GDM1 (cell line): Measurements from ENCODE around the gene CENPP.

ENCODE experiments used
- DNase-seq: peaks from one replicate; lab custom pipeline; 2025; lab: John Stamatoyannopoulos, UW

The CENPP gene

DNA sequence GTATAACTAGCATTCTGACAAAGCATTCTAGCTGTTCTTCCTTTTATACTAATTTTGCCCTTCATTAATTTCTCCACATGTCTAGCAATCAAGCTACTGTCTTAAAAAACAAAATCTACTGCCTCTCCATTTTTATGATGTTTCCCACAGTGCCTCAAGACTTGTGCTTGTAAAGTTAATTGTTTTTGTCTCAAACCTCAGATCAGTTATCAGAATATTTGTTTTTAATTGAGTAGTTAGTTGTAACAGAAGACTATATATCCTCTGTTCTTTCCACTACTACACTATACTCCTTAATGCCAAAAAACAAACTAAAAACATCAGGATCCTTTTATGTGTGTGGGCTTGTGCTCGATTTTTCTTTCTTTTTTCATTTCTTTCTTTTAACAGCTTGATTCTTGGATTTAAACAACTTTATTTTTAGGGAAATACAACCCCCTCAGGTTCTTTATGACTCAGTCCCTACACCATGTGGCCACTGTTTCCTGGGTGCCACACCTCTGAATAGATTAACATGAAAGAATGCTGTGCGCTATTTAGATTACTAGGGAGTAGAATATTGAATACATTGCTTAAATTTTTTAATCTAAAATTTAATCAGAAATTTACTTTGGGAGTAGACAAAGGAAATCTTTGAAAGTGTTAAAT, 155.4 kb downstream of the CENPP start:
- DNase-seq: no peak

DNA sequence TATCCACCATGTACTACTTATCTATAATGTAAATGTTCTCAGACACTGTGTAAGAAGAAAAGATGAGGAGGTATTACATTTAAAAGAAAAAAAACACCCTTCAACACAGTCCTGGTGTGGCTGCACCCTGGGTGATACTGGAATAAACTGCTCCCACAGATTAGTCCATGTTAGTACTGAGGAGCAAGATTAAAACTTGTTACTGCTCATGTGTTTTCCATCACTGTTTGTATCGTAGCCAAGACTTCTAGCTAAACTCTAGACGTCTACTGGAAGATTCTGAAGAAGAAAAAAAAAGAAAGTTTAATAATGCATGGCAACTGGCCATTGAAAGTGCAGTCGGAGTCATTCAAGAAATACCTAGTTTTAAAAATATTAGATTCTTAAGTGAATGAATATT, 156.6 kb downstream of the CENPP start, which contains the start of gene ASPN:
Gene ASPN, minus strand, starts transcription at position 178 of the 400 bp plus-strand sequence.
- DNase-seq: no peak

DNA sequence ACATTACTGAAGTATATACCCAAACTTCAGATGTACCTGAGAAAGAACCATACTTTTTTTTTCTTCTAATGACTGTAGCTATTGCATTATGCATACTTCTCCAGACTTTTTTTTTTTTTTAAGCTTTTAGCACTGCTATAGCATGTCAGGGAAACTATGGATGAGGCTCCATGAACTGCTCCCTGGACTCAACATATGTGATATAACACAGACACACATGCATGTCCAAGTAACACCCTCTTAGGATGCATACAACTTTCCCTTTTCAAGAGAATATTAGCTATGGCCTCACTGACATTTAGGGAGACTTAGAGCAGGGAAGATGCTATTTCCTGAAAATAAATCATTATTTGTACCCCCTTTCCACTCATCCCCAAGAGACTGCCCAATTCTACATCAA, 157.1 kb downstream of the CENPP start:
- no peak for DNase-seq

DNA sequence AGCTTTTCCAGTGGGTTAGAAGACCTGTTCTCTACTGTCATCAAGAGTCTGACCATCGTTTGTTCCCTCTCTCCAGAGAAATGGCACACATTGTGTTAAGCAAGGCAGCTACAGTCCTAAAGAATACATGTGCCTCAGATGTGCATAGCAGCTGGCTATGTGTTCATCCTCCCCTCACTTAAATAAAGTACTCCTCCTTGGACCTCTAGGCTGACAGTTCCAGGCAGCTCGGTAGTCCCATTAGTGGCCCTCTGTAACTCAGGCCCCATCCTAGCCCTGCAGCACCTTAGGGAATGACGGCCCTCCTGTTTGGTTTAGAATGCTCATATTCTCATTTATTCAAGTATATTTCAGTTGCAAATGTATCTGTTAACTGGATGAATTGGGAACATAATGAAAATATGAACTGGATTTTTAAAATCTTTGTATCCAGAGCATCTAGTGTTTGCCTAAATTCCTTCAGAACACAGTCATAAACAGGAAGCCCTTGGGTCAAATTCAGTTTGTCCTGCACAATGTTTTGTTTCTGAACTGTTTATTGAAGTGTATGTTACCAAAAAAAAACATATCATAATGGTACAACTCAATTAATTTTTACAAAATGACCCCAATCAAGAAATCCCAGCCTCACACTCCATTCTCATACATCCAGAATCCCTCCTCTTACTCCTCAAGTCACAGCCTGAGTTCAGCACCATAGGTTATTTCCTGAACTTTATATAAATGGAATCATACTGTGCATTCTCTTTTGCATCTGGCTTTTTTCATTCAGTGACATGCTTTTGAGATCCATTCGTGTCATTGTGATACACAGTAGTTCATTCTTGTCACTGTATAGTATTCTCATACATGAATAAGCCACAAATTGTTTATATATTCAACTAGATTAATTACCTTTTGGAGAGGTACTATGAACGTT, 158.1 kb downstream of the CENPP start:
- no peak for DNase-seq

DNA sequence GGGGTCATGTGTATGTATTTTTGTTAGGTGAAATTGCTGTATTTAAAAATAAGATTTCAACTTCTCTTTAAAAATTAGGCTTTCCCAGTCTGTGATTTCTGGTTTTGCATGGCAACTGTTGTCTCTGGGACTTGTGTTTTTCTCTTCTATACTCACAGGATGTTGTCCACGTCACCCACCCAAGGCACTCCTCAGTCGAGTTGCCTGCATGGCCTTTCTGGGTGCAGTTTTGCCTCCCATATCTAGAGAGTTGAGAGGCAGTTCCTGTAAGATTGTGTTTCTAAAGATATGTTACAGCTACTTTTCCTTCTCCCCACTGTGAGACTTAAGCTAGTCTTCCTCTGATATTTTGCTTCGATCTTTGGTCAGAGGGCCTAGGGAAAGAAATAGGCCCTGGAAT, 158.8 kb downstream of the CENPP start:
- no peak for DNase-seq

DNA sequence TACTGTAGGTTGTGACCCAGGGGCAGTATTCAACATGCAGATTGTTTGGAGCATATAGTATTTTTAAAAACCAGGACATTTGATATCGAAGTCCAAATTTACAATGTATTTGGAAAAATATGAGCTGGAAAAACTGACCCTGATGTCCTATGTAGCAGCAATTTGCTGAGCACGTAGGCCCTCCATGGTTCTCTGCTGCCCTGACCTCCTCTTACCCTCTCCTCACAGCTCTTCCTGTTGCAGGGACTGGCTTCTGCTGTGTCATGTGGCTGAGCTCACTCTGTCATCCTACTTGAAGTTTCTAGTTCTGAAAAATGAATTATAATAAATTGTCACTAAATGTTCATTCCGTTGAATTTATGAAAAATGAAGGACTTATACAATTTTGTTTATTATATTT, 160.6 kb downstream of the CENPP start:
- peak; percentile 19 for DNase-seq

DNA sequence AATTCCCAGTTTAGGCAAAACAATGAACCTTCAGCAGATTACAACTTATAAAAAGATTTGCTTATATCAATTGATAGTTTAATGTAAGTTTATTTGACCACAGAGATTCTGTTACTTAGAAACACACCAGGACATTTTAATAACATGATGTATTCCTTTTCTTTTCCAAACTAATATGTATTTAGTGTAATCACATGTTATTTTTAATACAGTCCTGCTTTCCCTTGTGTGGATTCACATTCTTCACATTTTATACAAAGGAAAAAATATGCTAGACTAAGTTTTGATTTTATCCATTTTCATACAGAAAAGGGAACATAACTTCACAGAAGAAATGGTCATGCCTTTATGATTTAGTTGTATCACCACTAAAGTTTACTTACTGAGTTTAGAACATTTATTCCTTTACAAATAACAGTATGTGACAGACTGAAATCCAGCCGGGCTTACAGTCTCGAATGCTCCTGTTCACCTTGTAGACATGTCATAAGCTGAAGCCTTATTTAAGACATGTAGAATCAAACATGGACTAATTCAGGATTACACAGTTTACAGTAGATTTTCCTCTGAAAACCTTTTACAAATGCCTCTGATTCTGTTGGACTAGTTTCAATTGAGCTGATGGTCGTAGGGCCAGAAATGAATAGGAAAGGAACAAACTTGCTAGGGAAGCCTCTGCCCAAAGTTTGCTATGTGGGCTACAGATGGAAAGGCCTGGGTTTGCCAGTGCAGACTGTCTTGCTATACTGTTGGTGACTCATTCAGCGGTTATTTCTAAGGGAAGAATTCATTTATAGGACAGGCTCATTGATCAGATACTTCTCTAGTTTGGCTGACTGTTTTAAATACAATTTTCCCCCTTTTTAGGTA, 163.2 kb downstream of the CENPP start:
- DNase-seq: no peak

DNA sequence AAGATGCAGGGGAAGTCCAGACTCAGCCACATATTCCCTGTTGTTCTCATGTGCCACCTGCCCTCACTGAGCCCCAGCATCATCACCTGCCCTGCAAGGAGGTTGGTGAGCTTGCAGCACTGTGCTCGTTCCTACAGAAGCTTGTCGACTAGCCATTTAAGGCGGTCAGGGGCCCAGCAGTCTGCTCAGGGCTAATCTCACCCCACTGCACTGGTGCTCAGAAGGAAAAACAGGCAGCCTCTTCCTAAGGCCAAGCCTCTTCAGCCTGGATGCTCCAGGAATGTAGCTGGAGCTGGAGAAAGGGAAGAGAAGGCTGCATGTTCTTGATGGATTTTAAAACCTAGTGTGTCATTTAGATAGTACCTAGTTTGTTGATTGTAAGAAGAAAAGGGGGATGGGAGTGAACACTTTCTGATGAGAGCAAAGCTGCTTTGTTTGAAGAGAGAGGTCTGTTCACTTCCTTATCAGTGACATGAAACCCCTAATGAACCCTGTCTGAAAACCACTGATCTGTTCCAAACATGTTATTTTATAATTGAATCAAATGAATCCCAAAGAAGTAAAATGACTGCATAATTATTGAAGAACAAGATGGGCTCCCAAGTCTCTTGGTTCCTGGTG, 167.1 kb downstream of the CENPP start:
- DNase-seq: no peak

DNA sequence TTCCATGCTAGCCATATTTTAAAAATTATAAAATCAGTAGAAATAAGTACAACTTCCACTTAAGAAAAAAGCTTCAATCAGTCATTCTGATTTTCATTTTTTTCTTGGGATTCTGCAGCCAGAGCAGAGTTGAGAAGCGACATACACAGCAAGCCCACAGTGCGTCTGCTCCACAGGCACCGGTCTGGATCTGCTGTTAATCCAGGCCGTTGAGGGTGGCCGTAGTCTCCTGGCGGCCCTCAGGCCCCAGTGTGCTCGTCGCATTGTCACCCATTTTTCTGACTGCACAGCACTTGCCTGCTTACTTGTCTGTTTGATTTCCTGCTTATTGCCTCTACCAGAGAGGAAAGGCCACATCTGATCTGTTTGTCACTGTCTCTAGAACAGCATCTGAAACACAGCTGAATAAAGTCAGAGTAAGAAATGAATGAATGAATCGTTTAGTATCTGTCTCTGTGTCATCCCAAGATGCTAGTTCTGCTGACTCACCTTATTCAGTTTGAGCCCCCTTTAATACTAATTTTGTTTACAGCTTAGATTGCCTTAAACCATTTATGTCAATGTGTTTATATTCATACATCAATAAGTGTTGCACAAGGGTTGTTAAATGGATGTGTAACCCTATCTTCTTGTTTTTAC, 168.1 kb downstream of the CENPP start:
- DNase-seq: no peak

DNA sequence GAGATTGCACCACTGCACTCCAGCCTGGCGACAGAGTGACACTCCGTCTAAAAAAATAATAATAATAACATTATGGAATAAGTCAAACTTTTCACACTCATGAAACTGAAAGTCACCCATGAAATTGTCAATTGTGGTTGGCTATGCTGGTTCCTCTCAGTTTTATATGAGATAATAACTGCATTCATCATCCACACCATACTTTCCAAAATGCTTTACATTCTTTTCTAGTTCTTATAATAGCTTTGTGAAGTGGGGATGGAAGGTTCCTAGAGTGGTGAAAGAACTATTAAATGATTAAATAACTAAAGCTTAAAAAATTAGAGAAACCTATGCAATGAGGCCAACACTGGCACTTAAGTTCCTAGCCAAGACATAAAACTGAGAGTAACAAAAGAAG, 169.1 kb downstream of the CENPP start:
- DNase-seq: no peak

DNA sequence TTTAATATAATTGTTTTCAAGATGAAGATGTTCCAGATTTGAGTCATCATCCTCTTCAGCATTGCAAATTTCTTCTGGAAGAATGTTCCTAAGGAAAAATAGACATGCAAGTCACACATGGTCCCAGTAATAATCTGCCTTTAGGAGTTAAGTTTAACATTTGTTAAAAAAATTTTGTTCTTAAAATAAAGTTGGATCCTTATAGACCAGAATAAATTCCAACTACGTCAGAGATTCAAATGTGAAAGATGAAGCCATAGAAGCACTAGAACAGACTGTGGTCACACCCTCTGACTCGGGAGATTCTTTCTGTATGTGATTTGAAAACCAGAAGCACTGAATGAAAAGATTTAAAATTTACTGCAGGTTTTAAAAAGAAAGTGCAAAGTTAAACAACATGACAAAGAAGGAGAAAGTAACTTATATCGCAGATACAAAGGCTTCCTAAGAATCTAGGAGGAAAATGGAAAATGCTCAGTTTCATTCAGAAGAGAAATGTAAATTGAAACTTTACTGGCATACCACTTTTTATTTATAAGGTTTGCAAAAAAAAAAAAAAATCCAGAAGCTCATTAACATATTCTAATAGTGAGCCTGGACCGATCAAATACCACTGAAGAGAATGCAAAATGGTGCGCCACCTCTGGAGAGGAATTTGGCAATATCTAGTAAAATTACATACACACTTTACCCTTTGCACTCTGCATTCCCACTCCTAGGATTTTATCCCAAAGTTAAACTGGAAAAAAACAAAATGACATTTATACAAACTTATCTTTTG, 170.8 kb downstream of the CENPP start:
- DNase-seq: no peak

DNA sequence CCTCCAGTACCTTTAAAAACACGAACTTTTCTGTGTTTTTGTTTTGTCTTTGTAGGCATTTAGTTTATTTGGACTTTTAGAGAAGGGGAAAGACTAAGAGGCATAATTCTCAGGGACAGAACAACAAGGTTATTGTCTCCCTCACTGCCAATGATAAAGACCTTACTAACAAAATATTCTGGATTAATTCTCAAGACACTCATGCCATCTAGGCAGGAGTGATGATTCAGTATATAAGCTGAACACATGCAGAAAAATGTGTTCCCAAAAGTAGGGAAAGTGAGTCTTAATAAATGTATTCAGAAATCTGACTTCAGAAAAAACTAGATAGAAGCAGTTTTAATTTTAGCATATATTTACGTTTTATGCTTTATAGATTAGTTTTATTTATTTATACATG, 173.9 kb downstream of the CENPP start:
- DNase-seq: no peak

DNA sequence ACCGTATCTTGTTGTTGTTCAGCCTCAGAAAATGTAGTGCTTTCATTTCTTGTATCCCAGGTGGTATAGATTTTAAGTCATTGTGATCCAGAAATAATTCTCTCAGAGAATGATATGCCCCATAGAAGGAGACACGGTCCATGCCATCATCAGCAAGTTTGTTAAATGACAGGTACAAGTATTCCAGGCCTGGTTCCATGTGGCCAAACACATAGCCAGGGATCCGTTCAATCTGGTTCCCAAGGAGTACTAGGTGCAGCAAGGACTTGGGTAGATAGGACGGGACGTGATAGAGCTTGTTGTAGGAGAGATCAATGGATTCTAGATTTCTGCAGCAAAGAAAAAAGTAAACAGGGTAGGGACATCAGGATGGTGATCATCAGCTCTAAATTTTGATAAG, 175.0 kb downstream of the CENPP start:
- DNase-seq: no peak

DNA sequence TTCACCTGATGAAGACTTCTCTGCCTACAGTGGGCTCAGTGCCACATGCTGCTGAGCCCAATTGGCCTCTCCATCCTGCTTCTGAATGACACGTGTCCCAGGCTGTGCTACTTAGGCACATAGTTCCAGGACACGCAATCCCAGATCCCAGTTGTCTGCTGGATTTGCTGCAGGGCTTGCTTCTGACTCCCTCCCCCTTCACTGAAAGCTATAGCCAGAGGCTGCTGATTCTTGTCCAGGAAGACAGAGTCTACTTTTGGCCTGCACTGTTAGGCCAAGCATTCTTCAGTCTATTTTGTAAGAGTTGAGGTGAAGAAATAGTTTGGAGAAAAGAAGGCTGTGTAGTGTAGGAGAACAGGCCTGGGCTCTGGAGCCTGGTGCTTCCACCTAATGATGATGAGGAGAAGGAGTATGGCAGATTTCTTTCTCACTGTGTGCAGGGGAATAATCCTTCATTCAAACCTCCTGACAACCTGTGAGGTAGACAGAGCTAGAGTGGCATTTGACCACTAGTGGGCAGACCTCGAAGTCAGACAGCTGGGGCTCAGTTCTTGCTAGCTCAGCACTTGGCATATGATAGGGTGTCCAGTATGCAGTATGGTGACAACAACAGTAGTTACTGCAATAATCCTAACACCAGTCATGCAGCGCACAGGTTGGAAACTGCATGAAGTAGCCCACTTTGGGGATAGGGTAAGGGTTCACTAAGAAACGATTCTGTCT, 176.1 kb downstream of the CENPP start:
- no peak for DNase-seq

DNA sequence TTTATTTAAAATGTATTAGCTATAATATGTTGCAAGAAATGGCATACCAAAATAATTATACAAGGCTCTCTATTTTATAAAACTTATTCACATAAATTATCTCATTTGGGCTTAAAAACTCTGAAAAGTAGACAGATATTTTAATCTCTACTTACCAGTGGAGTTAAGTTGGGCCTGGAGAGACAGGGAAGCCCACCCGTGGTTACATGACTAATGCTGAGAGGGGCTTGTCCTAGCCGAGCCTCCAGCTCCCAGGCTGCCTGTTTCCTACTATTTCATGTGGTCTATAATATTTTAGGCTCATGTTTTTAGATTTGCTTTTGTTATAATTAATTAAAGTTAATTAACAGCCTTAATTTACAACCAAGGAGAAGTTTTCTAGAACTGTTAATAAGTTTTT, 177.4 kb downstream of the CENPP start:
- no peak for DNase-seq

DNA sequence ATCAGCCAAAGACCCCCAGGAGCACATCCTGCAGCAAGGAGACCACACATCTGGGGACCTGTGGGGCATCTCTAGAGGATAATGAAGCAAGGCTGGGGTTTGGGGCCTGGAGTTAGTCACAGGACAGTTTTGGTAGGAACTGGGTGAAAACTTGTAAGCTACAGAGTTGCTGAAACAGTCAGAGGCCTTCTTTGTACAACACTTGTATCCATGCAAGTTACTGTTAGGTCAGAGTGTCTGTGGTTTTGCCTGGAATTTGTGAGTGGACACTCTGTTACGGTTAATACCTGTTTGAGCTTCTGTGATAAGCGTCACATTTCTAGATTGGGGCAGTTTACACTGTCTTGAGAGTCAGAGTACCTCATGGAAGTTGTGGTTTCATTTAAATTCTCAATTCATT, 179.1 kb downstream of the CENPP start:
- no peak for DNase-seq

DNA sequence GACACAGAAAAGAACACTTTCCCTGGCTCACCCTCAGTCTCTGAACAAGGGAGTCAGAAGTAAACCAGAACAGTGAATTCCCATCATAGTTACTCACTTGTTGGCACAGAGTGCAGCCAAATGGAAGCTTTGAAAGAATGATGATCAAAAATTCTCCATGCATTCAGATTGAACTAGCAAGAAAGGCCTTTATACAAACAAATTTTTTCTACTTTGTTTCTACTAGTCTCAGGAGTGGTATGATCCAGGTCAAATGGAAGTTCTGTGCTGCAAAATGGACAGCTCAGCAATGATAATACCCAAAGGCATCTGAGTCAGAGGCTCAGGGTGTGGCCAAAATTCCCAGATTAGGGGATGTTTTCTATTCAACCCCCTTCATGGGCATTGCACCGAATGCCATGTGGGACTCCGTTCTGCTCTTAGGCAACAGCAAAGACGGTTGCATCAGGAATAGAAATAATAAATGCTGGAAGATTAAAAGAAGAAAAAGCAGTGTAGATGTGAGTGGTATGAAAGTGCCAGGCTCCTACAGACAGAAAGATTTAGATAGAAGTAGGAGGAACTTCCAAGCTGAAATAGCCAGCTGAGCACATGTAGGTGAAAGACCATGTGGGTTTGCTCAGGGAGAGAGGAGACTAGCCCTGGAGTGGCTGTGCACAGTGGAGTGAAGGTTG, 180.6 kb downstream of the CENPP start:
- DNase-seq: no peak

DNA sequence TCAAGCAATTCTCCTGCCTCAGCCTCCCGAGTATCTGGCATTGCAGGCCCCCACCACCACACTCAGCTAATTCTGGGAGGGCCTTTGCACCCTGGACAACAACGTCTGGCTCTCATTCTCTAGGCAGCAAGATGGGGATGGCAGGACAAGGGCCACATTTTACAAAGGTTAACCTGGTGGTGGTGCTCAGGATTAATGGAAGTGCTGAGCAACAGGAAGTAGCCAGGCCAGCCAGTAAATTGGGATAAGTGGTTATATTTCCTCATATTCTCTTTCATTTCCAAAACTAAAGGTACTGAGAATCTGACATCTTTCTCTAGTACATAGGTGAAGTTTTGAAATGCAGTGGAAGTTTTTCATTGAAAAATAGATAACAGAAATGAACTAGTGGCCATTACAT, 181.3 kb downstream of the CENPP start:
- no peak for DNase-seq

DNA sequence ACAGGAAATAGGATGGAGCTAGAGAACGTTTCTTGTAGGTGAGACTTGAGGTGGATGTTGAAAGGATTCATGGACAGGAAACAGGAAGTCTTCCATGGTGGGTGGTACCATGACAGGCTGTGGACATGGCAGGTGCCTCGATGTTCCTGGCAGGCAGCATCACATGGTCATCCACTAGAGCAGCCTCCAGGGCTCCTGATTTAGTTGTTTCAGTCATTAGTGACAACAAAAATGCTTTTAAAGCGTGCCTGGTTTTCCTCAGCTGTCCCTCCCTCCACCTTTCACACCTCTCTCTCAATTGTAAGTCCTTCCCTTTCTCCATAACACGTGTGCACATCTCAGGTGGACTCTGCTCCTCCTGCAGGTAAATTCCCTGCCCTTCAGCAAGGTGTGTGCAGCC, 181.7 kb downstream of the CENPP start:
- no peak for DNase-seq
